GM19023 (cell line): ENCODE data around the gene FOXS1.
"Not testable (repeated sequence)": the region's sequence is repeated elsewhere in the genome, so short reads cannot be mapped to it uniquely, and the experiment has no call there.

Experiments used
- ATAC-seq: cut with Tn5 transposase; IDR thresholded peaks from one replicate; pipeline ENCODE4 v1.9.1; 2021; ENCODE audit warnings: mild to moderate bottlenecking, moderate library complexity; ENCODE audit not compliant: unreplicated experiment

The FOXS1 gene

DNA sequence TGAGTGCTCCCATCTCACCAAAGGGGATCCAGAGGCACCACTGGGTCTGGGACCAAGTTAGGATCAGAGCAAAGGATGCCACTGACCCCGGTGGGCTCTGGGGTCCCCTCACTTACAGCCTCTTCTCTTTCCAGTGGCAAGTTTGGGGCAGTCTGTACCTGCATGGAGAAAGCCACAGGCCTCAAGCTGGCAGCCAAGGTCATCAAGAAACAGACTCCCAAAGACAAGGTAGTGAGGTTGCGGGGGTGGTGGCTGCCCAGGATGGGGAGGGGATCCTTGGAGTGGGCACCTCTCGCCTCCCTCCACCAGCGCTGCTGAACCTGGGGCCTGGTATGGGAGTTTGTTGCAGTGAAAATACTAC, 21.3 kb downstream of the FOXS1 start:
- no peak for ATAC-seq

DNA sequence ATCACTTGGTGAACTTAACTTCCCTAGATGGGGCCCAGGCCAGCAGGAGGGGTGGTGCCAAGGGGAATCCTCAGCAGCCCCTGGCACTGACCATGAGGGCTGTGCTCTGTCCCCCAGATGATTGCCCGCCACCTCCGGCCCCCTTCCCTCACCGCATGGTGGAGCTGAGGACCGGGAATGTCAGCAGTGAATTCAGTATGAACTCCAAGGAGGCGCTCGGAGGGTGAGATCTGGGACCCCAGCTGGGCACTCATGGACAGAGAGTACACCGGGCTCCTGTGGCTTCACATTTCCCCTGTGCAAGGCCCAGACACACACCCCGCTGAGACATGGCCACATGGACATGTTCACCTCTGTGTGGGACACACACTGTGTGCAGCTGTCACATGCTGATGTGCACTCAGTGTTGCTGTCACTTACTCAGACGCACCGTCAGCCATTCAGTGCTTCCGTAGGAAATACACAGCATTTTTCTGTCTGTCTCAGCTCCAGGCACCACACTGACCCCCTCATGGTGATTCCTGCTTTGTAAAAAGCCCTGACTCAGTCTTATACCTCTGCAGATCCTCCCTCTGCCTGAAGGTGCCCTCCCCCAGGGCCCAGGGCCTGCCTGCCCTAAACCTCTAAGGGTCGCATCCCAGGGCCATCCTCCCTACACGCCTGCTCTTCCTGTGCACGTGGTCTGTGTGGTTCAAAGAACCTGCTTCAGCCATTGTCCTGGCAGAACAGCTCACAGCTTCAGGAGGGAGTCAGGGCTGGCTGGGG, 21.9 kb downstream of the FOXS1 start:
- no peak for ATAC-seq

DNA sequence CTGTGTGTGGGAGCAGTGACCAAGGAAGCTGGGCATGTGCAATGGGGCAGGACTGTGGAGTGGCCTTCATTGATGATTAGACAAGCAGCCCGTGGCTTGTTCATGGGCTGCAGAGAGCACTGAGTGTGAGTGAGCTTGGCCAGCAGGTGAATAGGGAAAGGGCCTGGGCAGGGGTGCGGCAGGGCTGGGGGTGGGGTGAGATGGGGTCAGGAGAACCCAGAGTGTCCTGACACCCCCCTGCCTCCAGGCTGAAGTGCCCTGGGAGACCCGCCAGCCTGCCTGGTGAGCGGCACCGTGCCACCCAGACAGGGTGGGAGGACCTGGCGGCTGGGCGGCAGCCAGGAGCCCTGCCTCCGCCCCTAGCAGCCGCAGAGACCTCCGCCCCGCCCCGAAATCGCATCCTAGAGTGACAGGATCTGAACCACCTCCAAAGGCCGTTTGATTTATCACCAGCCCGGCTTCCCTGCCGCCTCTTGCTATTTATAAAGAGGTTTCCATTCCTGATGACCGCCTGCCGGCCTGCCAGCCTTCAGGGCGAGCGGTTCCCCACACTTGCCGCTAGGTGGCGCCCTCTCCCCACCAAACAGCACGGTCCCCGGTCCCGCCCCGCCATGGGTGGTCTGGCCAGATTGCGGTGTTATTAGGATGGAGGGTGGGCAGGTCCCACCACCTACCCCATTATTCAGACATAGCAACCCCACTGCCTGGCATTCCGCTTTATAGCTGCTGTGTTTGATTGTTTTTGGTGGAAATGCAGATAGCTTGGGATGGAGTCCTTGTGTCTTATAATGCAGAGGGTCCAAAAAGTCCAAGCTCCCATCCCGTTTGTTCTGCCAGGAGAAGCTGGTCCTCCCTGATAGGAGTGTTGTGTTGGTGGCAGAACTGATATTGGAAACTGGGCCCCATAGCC, 22.7 kb downstream of the FOXS1 start:
- peak; percentile 72 for ATAC-seq

DNA sequence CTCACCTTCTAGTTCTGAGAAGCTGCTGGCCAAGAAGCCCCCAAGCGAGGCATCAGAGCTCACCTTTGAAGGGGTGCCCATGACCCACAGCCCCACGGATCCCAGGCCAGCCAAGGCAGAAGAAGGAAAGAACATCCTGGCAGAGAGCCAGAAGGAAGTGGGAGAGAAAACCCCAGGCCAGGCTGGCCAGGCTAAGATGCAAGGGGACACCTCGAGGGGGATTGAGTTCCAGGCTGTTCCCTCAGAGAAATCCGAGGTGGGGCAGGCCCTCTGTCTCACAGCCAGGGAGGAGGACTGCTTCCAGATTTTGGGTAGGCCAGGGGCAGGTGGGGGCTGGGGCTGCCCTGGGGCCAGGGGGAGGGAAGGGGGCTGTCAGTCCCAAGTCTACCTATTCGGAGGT, 24.0 kb downstream of the FOXS1 start:
- ATAC-seq: no peak

DNA sequence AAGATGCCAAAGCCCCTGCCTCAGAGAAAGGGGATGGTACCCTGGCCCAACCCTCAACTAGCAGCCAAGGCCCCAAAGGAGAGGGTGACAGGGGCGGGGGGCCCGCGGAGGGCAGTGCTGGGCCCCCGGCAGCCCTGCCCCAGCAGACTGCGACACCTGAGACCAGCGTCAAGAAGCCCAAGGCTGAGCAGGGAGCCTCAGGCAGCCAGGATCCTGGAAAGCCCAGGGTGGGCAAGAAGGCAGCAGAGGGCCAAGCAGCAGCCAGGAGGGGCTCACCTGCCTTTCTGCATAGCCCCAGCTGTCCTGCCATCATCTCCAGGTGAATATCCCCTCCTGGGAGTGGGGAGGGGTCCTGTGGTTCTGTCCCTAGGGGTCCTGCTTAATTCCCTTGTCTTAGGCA, 25.2 kb downstream of the FOXS1 start:
- ATAC-seq: no peak

DNA sequence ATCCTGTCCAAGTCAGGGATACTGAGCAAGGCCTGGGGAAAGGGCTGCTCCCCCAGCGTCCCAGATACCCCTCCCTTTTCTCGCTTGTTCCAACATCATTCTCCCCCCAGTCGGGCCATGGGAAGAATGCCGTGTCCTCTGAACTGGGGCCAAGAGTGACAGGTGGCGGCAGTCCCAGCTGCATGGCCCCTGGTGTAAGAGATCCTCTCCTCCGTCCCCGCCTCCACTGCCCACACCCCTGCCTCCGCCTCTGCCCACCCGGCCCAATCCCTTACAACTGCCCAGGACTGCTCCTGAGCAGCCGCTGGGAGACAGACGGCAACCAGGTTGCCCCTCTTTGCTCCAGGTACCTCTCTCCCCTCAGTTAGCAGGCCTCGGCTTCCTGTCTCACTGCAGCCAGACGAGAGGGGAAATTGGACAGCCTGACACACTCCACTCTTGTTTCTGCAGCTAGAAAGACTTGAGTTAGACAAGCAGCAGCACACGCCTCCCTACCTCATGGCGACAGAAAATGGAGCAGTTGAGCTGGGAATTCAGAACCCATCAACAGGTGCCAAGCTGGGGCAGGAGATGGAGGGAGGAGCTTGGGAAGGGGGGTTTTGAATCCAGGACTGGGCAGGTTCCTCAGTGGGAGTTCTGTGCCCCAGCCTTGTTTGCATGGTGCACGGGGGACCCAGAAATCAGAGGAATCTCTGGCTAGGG, 26.2 kb downstream of the FOXS1 start, which contains the start of gene MYLK2:
Gene MYLK2 (plus strand): TSS at position 274 of the 702 bp plus-strand sequence. CDS start 225 bp downstream, at position 499.
- no peak for ATAC-seq

DNA sequence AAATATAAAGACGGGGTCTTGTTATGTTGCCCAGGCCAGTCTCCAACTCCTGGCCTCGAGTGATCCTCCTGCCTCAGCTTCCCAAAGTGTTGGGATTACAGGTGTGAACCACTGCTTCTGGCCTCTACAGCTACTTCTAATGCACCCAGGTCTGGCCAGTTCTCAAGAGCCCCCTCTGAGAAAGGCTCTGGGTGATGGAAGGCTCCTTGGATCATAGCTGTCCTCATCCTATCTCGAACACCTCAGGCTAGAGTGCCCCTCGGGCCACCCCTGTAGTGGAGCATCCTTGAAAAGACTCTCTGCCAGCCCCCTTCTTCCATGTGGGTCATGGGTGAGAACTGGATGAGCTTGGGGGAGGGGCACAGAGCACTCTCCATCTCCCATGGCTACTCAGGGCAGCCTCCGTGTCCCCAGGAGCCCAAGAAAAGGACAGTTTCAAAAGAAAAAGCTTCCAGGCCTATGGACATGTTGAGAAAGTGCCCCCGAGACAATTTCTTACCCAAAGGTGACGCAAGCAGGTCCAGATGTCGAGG, 27.0 kb downstream of the FOXS1 start:
- ATAC-seq: no peak

DNA sequence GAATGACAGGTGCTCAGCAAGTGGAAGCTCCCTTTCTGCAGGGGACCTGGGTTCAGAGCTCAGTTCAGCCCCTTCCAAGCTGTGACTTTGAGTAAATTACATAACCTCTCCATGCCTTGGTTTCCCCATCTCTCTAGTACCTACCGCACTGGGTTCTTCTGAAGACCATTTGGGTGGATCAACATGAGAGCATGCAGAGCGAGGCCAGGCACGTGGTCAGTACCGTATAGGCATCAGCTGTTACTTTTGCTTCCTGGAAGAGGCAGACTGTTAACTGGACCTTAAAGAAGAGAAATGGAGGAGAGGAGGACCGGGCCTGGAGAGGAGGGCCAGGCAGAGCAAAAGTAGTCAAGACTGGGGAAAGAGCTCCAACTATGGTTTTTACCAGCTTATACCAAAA, 27.9 kb downstream of the FOXS1 start:
- ATAC-seq: no peak

DNA sequence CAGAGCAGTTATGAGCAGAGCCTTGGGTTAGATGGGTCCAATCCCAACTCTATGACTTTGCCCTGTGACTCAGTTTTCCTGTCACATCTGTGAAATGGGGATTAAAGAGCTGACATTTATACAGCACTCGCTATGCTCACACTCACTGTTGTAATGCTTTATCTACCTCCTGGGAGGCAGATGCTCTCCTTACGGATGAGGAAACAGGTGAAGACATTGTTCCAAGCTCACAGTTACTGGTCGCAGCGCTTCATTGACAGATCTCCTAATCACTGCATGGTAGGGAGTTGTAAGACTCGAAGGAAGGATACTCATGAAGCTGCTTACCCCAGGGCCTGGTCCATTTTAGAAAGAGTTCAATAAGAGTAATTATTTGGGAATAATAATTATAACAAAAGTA, 29.2 kb downstream of the FOXS1 start:
- no peak for ATAC-seq

DNA sequence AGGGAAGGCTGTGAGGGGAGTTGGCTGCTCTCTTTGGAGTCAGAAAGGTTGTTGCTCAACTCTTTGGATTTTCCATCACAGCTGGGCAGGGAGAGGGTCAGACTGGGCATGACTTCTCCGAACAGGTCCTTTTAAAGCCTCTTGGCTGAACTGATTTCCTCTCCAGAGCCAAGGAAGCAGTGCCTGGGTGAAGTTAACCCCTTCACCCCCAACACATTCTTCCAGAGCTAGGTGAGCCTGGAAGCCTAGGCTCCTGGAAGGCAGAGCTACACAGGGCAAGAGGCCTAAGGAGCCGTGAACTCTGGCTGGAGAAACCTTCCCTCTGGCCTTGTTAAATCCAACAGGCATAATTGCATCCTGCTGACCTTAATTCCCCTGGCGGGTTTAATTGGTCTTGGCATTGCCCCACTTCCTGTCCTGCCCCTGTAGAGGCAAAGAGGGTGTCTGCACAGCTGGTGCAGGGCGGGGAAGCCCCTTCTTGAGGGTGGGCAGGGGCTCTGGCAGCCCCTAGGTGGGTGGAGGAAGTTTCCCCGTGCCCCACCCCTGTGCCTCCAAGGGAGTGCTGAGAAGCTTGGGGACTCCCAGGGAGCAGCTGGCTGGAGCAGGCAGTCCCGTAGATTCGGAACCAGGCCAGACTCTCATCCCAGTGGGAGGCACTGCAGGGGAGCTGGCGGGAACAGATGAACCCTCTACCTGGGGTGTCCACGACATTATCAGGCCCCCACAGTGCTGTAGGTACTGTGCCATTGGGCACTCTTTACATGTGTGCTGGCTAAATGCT, 29.8 kb downstream of the FOXS1 start:
- ATAC-seq: no peak

DNA sequence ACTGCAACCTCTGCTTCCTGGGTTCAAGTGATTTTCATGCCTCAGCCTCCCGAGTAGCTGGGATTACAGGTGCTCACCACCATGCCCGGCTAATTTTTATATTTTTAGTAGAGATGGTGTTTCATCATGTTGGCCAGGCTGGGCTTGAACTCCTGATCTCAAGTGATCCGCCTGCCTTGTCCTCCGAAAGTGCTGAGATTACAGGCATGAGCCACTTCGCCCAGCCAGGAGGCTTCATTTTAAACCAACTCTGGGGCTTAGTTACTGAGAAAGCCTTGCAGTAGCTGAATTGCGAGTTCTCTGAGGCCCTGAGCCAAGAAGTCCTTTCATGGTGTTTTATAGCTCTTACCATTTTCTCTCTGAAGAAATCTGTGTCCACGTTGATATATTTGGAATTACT, 31.3 kb downstream of the FOXS1 start:
- not testable (repeated sequence) for ATAC-seq

DNA sequence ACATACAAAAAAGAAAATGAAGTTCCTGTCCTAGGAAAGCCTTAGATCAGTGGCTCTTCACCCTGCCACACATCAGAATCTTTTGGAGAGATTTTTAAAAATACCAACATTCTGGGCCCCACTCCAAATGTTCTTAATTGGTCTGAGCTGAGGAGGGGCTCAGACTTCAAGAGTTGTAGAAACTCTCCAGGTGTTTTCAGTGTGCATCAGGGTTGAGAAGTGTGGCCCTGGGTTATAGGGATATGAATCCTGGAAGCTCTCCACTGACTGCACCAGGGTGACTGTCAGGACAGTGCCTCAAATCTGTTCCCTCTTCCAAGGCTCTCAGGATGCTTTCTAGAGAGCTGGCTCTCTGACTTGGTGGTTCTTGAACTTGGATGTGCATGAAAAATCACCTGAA, 31.8 kb downstream of the FOXS1 start:
- ATAC-seq: no peak

DNA sequence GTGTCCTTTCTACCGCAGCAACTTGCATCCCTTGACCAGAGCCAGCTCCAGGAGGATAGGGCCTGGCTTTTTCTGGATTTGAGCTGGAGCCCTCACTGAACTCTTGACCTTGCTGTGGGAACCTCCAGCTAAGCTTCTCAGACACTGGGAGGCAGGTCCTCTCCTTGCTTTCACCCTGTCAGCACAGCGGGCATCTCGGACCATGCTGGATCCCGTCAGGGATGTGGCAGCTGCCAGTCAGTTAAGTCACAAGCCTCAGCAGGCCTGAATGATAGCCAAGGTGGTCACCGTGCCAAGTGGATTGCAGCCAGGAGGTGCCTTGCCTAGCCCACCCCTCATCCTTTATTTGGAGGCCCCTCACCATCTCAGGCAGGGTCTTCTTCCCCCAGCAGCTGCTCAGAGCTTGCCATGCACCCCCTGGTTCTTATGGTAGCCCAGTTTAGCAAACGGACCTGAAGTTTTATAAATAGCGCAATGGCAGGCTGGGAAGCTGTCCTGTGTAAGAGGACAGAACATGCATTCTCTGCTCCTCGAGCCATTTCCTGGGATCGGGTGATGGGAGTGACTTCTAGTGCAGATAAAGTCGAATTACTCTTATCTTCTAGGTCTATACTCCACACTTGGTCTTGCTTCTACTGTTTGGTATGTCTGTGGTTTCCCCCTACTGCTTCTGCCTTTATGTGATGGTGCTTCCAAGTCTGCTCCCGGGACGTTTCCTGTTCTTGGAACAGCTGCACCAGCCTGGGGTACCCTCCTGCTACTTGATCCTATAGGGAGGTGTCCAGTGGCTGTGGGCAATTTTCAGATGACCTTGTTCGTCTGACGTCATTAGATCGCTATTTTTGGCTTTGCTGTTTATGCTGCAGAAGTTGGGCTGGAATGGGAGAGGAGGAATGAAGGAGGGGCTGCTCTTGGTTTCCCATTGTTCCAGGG, 33.3 kb downstream of the FOXS1 start:
- no peak for ATAC-seq

DNA sequence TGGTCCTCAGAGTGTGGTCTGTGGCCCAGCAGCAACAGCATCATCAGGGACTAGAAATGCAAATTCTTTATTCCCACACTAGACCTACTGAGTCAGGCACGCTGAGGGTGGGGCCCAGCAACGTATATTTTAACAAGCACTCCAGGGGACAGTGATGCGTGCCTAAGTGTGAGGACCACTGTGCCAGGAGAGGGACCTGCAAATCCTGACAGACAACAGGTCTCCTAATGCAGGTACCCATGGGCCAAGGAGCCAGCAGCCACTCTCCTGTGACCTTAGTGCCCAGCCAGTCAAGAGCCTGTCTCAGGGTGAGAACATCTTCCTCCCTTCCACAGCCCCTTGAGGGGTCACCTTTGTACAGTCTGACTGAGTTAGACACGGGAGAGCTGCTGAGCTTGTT, 34.2 kb downstream of the FOXS1 start:
- no peak for ATAC-seq

DNA sequence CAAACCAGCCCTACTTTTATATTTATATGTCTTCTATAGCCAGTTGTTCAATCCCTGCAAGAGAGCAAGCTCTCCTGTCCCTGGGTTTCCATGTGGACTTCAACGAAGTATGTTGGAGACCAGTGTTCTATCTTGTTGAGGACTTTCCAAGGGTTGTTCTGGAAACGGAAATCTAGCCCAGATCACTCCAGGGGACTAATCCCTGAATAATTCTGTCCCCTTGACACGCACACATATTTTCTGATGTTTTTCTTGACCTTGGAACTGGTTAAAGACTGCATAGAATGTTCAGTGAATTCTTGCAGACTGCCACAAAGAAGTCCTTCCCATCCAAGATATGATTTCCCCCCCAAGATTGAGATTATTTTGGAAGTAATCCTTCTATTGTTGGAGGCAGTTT, 35.7 kb downstream of the FOXS1 start:
- ATAC-seq: no peak

DNA sequence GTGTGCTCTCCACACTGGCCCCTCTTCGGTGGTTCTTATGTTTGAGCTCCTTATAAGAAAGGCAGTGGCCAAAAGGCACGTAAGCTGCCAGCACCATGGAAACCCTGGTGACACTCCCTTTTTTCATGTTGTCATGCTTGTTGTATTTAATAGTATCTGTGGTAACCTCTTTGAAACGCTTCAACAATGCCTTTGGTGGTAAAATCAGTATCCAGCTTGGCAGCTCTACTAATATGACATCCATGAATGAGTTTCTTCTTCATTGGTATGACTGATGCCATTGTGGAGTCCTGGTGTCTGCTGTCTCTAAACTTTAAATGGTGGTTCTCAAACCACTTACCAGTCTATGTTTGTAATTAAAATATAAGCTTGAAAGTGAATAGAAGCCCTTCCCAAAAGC, 36.9 kb downstream of the FOXS1 start:
- ATAC-seq: no peak

DNA sequence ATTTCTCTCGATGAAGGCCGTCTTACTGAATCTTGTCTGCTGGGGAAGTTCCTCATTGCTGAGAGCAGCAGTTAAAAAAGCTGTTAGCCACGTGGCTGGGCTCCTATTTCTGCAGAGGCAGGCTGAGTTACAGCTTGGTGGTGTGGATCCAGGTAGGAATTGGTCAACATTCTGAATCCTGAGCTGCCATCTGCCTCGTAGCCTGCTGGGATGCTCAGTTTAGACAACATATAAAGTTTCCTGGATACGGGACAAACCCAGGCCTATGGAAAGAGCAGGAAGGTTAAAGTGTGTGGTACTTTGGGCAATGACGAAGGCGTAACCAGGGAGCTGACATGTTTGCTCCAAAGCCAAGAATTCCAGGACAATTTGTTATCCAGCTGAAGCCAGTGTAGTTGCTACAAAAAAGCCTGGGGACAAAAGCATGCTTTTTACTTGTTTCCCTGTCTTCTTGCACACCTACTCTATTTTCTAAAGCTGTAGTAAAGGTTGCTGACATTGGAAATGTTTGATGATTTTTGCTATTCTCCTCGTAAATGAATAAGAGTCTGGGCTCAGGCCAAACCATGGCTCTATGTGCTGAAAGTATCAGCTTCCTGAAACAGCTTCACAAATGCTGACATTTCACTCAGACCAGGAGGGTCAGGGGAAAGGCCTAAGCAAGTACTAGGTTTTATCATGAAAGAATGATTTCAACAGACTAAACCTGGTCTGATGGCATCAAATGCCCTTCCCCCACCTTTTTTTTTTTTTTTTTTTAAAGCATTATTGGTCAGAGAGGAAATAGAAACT, 38.6 kb downstream of the FOXS1 start:
- no peak for ATAC-seq

DNA sequence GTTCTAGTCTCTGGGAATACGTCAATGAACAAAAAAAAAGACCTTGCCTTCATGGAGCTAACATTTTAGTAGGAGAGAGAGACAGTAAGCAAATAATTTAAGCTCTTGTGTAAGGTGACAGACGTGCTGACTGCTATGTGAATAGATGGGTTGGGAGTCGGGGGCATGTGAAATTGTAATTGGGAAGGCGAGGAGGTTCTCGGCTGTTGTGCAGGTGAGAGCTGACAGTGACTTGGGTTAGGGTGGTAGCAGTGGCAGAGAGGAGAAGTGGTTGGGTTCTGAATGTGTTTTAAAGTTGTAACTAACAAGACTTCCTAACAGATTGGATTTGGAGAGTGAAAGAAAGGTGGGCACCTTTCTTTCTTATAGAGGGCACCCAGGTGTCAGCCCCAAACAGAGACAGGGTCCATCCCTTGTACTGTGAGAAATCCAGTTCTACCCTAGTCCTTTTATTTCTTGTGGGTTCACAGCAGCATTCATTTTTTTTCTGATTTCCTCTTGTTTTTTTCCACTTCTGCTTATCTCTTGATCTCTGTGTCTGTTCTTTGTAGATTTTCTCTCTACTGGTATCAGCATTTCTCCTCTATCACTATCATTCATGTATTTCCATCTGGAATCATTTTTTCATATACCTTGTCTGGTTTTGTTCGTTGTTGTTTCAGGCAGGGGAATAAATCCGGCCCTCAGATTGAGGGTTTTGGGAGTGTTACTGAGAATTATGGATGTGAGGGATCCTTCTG, 41.7 kb downstream of the FOXS1 start:
- no peak for ATAC-seq
